ENCODE data around the gene MIAT. TPM values are rescaled to one million over a fixed set of nuclear protein-coding genes. Genes with fewer than 3 reads are reported as not detected.

Gene MIAT
- total and polyA plus RNA-seq, 2 of the 4 experiments (the other 2 are of a cell fraction) = 0.54 to 0.65 TPM

DNA sequence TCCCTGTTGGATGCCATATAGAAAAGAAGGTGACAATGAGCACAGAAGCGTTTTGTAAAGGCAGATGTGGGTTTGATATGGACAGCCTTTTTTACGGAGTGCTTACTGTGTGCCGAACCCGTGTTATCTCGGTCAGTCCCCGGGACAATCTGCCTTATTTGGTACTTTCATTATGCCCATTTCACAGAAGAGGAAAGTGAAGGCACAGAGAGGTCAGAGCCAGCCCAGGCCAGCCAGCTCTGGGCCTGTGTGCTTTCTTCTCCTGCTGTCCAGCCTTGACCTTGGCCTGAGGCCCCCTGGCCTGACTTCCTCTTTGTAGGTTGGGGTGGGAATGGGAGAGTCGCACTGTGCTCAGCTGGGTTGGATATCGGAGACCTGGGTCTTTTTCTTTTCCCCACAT is 38.9 kb upstream of the MIAT start (continued):
- TF ChIP-seq, protein P1, sequence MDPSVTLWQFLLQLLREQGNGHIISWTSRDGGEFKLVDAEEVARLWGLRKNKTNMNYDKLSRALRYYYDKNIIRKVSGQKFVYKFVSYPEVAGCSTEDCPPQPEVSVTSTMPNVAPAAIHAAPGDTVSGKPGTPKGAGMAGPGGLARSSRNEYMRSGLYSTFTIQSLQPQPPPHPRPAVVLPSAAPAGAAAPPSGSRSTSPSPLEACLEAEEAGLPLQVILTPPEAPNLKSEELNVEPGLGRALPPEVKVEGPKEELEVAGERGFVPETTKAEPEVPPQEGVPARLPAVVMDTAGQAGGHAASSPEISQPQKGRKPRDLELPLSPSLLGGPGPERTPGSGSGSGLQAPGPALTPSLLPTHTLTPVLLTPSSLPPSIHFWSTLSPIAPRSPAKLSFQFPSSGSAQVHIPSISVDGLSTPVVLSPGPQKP (IDR thresholded peaks at IDR 0.05; ENCODE audit: borderline replicate concordance, low read depth, low read length) = no peak
- TF ChIP-seq RFX5 (IDR thresholded peaks at IDR 0.05; ENCODE audit: low read depth, low read length) = no peak

DNA sequence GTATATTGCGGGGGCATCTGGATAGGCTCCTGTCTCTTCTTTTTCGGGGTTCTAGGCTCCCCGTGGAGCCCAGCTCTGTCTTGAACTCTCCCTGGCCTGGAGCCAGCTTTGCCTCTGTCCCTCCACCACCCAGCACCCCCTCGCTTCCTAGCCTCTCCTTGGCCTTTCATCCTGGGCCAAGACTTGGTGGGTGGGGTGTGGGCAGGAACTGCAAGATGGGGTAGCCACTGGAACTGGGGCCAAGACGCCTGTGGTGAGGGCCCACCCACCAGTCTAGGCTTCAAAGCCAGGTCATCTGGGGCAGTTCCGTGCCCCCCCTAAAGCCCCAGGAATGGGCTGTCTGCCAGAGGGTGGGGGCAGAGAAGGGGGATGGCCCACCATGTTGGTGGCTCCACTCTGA is 37.9 kb upstream of the MIAT start:
- Histone ChIP-seq H2AK9ac (replicated peaks; ENCODE audit: low read depth, low read length, poor library complexity) (no peak overlapping the region), H3K9me3 (ENCODE audit: control insufficient read depth, insufficient read depth, low read length) (no peaks in the 10 kb centered on the region), H3K27ac (ENCODE audit: insufficient read depth, low read length) (no peak overlapping the region), H3K4me2 (ENCODE audit: low read depth, low read length) (no peak overlapping the region), H4K8ac (ENCODE audit: low read depth in 2 of 2, low read length in 2 of 2) (no peak overlapping the region), H3K4ac (ENCODE audit: low read depth, low read length) (no peak overlapping the region), H3K36me3 (ENCODE audit: control insufficient read depth, insufficient read depth, low read length) (no peaks in the 10 kb centered on the region), H3K9ac (ENCODE audit: low read depth, low read length) (no peak overlapping the region), H3K4me1 (ENCODE audit: control insufficient read depth, insufficient read depth, low read length) (no peaks in the 10 kb centered on the region), H3K14ac (replicated peaks; ENCODE audit: low read depth, low read length) (no peak overlapping the region), H3K79me1 (ENCODE audit: low read depth in 1 of 2, low read length in 2 of 2) (no peaks in the 10 kb centered on the region), H2BK15ac (ENCODE audit: low read depth, low read length) (no peak overlapping the region), H4K5ac (ENCODE audit: low read depth, low read length) (no peak overlapping the region), H3K27me3 (ENCODE audit: control insufficient read depth, insufficient read depth, low read length) (peaks cover 17% of the 10 kb centered on the region), H3K18ac (ENCODE audit: low read depth, low read length) (no peak overlapping the region), H2BK5ac (ENCODE audit: low read depth, low read length, poor library complexity, severe bottlenecking) (no peak overlapping the region), H4K91ac (ENCODE audit: insufficient read depth, low read depth, low read length) (no peak overlapping the region), H4K20me1 (ENCODE audit: insufficient read depth, low read length) (no peaks in the 10 kb centered on the region), H2AK5ac (ENCODE audit: low read depth, low read length) (no peak overlapping the region), H2AFZ (replicated peaks; ENCODE audit: low read length, poor library complexity) (no peak overlapping the region), H2BK120ac (ENCODE audit: low read depth, low read length) (no peak overlapping the region), H3K56ac (ENCODE audit: extremely low read depth, insufficient read depth, low read length) (no peak overlapping the region), H2BK20ac (ENCODE audit: low read depth, low read length) (no peak overlapping the region), H3K9me1 (ENCODE audit: insufficient read depth, low read length) (no peaks in the 10 kb centered on the region), H3K4me3 (ENCODE audit: insufficient read depth, low read depth, low read length) (no peak overlapping the region), H3K23ac (ENCODE audit: low read depth, low read length) (no peak overlapping the region)
- POLR2A ChIA-PET (ENCODE audit: unreplicated experiment) = no interaction called here
- CTCF ChIA-PET = interaction anchor here (0.6 kb wide), 1 partner anchor 151 kb away, joined by 3 read pairs; no protein-coding TSS in a partner anchor
- no peak for TF ChIP-seq CEBPB (IDR thresholded peaks at IDR 0.05; ENCODE audit: low read depth, low read length)
- TF ChIP-seq FOS (IDR thresholded peaks at IDR 0.05; ENCODE audit: low read depth, low read length) = no peak
- TF ChIP-seq CHD1 (IDR thresholded peaks at IDR 0.05; ENCODE audit: low read depth, low read length) = no peak
- TF ChIP-seq MAZ (IDR thresholded peaks at IDR 0.05; ENCODE audit: borderline replicate concordance, low read depth, low read length) = no peak
- TF ChIP-seq BHLHE40 (IDR thresholded peaks at IDR 0.05; ENCODE audit: low read depth, low read length) = no peak
- TF ChIP-seq RFX5 (IDR thresholded peaks at IDR 0.05; ENCODE audit: low read depth, low read length) = no peak
- no peak for TF ChIP-seq SMC3 (IDR thresholded peaks at IDR 0.05; ENCODE audit: low read depth, low read length)
- no peak for TF ChIP-seq RCOR1 (IDR thresholded peaks at IDR 0.05; ENCODE audit: insufficient replicate concordance, low read length)
- no peak for TF ChIP-seq MAFK (IDR thresholded peaks at IDR 0.05; ENCODE audit: low read depth, low read length)
- TF ChIP-seq MXI1 (IDR thresholded peaks at IDR 0.05; ENCODE audit: borderline replicate concordance, low read depth, low read length) = no peak
- TF ChIP-seq, protein P2, sequence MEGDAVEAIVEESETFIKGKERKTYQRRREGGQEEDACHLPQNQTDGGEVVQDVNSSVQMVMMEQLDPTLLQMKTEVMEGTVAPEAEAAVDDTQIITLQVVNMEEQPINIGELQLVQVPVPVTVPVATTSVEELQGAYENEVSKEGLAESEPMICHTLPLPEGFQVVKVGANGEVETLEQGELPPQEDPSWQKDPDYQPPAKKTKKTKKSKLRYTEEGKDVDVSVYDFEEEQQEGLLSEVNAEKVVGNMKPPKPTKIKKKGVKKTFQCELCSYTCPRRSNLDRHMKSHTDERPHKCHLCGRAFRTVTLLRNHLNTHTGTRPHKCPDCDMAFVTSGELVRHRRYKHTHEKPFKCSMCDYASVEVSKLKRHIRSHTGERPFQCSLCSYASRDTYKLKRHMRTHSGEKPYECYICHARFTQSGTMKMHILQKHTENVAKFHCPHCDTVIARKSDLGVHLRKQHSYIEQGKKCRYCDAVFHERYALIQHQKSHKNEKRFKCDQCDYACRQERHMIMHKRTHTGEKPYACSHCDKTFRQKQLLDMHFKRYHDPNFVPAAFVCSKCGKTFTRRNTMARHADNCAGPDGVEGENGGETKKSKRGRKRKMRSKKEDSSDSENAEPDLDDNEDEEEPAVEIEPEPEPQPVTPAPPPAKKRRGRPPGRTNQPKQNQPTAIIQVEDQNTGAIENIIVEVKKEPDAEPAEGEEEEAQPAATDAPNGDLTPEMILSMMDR (conservative IDR thresholded peaks at IDR 0.05; ENCODE audit: low read depth, low read length) = no peak
- TF ChIP-seq NFE2L2 (IDR thresholded peaks at IDR 0.05; ENCODE audit: low read depth, low read length) = no peak
- no TSS peak for BruUV-seq (replicated peaks)
- intact Hi-C loops (cut with micrococcal nuclease) = no loop called here
- DNase-seq (no peak), ATAC-seq (ENCODE audit: low read depth) (no peak)
- dilution Hi-C loops (cut with HindIII; ENCODE audit: low sequenced_read_pairs, unreplicated experiment) = no loop called here
- in situ Hi-C loops (cut with MboI; ENCODE audit: low sequenced_read_pairs) = no loop called here
- WGBS, 2 experiments (ENCODE audit: extremely low coverage in 2 of 2, insufficient read length in 1 of 2) = no CpG with 5 or more reads among the region's 6 CpGs

All from IMR-90 (cell line).